Raji (cell line): ENCODE data around the gene C2CD4C.

Experiments used
- POLR2A ChIP-seq: IDR thresholded peaks from 2 replicates; pipeline ENCODE4 v1.6.1; 2011; ENCODE audit warnings: low read depth, low read length, control low read depth; ENCODE audit not compliant: insufficient read depth

C2CD4C gene

DNA sequence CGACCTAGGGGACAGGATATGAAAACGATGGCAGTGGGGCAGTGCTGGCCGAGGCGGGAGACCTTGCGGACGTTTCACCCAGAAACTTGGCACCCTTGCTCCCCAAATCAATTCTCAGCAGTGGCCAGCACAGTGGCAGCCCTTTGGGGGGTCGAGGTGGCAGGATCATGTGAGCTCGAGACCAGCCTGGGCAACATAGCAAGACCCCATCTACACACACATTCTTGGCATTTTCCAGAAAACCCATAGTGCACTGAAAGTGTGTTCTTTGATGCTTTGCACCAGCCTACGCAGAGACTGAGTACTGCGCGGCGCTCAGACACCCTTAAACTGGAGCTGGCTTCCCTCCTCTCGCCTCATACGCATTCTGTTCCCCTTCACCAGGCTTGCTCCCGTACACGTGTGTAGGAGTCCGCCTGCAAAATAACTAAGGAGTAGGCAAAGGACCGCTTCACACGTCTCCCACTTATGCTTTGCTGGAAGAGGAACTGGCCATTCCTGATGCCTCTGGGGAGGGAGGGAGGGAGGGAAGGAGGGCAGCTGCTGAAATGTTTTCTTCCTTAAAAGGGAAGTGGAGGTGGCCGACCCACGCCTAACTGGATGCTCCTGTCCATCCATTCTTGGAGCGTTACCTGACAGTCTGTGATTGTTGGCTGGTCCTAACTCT, 40.9 kb downstream of the C2CD4C start:
- TF ChIP-seq POLR2A = no peak

DNA sequence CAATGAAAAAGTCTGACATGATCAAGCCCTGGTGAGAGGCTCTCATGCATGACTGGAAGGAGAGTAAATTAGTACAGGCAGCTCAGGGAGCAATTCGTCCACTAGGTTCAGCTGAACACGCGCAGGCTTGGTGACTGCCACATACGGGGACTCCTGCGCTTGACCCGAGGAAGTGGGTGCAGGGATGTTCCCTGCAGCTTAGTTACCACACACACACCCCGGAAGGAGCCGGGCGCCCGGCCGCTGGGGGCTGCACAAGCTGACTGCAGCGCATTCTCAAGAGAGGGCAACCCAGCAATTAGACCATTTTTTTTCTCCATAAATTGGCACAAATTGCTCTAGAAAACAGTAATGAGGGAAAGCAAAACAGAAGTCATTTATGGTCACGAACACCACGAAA, 41.4 kb downstream of the C2CD4C start:
- no peak for TF ChIP-seq POLR2A

DNA sequence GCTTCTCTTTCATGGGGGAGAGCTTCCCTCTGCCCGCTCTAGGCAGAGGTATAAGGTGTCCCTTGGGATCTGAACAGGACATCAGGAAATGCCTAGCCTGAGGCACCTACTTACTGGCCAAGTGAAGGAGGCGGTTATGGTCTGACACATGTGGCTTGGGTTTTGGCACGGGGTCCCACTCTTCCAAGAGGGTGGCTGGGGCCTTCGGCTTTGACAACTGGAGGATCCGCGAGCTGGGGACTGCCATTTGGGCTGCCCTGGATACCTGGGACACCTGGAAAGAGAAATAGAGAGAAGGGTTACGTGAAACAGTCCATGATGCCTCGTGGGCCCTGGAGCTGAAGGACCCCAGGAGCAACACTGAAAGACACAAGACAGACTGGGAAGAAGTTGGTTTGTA, 42.0 kb downstream of the C2CD4C start:
- no peak for TF ChIP-seq POLR2A

GRCh38 chr19:366205-366783, 42.7 kb downstream of the C2CD4C start:
- TF ChIP-seq POLR2A = no peak

- no peak for TF ChIP-seq POLR2A
Observed at GRCh38 chr19:364496-365287, 44.3 kb downstream of the C2CD4C start.

DNA sequence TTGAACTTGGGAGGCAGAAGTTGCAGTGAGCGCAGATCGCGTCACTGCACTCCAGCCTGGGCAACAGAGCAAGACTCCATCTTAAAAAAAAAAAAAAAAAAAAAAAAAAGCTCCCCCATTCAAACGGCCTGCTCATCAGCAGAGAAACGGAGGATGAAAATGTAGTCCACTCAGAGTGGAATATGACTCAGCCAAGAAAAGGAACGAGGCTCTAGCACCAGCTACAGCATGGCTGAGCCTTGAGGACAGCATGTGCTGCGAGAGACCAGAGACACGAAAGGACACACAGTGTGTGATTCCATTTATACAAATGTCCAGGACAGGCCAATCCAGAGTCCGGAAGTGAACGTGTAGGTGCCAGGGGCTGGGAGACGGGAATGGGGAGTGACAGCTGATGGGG, 46.3 kb downstream of the C2CD4C start:
- TF ChIP-seq POLR2A = no peak

- TF ChIP-seq POLR2A = no peak
Observed at GRCh38 chr19:362154-362553, 46.8 kb downstream of the C2CD4C start.

DNA sequence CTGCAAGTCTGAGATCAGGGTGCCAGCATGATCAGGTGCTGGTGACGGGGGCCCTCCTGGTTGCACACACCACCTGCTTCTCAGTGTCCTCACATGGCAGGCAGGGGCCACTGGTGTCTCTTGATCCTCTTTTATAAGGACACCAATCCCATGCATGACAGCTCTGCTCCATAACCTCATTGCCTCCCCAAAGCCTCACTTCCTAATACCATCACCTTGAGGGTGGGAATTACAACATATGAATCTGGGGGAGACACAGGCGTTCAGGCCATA, 49.4 kb downstream of the C2CD4C start:
- no peak for TF ChIP-seq POLR2A
